ENCODE measurements around the gene HNRNPA1L2.
"Not testable (repeated sequence)": the region's sequence is repeated elsewhere in the genome, so short reads cannot be mapped to it uniquely, and the experiment has no call there.

- TF ChIP-seq CTCF (IDR thresholded peaks at IDR 0.05); POLR2AphosphoS5 (IDR thresholded peaks at IDR 0.05; ENCODE audit: insufficient read depth in 1 of 2, low read depth in 1 of 2); POLR2A (IDR thresholded peaks at IDR 0.05): not testable (repeated sequence)
Observed at GRCh38 chr13:52606126-52606525, 36.1 kb upstream of the HNRNPA1L2 start.

Measured in vagina (tissue), 2 donors.